Transverse colon (tissue), 4 donors: ENCODE measurements around the gene TEX19. TPM values are rescaled to one million over a fixed set of nuclear protein-coding genes. Genes with fewer than 3 reads are reported as not detected.
A peak's percentile ranks its signal among the peaks of the same experiment; 100 is the strongest.

Source experiments
- DNase-seq: peaks from one replicate; pipeline ENCODE4 v3.0.0-alpha.2; 2019
- H3K27ac ChIP-seq, 4 donors: fragments of 200-600 bp; sonication (generic); 2 replicates each; pipeline ENCODE4 v1.5.1; 2016 to 2018; ENCODE audit warnings: inconsistent platforms in 4 of 4
- H3K27me3 ChIP-seq: fragments of 200-600 bp; sonication (generic); 2 replicates; pipeline ENCODE4 v1.5.1; 2017; ENCODE audit warnings: inconsistent platforms
- H3K36me3 ChIP-seq, 4 donors: fragments of 200-600 bp; sonication (generic); 2 replicates each; pipeline ENCODE4 v1.5.1; 2017 to 2019; ENCODE audit warnings: inconsistent platforms in 4 of 4
- H3K4me1 ChIP-seq, 4 donors: fragments of 200-600 bp; sonication (generic); 2 replicates each; pipeline ENCODE4 v1.5.1; 2017 to 2020; ENCODE audit warnings: inconsistent platforms in 4 of 4
- H3K4me3 ChIP-seq, 4 donors: fragments of 200-600 bp; sonication (generic); 1 replicate in 1 of 4; 2 replicates in 3 of 4; pipeline versions ENCODE4 v1.5.1 to v1.6.1; 2017 to 2019; ENCODE audit warnings: inconsistent platforms in 4 of 4
- H3K9me3 ChIP-seq, 2 donors: fragments of 200-600 bp; sonication (generic); 2 replicates each; pipeline ENCODE4 v1.5.1; 2017 to 2019; ENCODE audit warnings: inconsistent platforms in 2 of 2
- CTCF ChIP-seq, 5 experiments: fragments of 200-600 bp in 3 of 5; fragments of 450-650 bp in 2 of 5; sonication (generic) in 3 of 5; IDR thresholded peaks; 1 replicate in 2 of 5; 2 replicates in 3 of 5; pipeline ENCODE4 v1.5.1; 2016 to 2017; ENCODE audit warnings: antibody characterized with exemption in 5 of 5, inconsistent platforms in 3 of 5, mild to moderate bottlenecking in 2 of 5, moderate library complexity in 1 of 5
- EP300 ChIP-seq: sonication (generic); formaldehyde crosslinking; IDR thresholded peaks from one replicate; pipeline ENCODE4 v1.6.1; 2017; ENCODE audit warnings: antibody characterized with exemption, low read depth
- POLR2A ChIP-seq: fragments of 450-650 bp; IDR thresholded peaks from one replicate; pipeline ENCODE4 v1.6.1; 2016; ENCODE audit warnings: antibody characterized with exemption, mild to moderate bottlenecking, moderate library complexity
- POLR2AphosphoS5 ChIP-seq, 3 donors: sonication (generic); formaldehyde crosslinking; IDR thresholded peaks; one replicate each; pipeline ENCODE4 v1.6.1; 2016; ENCODE audit warnings: antibody characterized with exemption in 3 of 3
- WGBS, 2 donors: methylation state at CpG; one replicate each; pipeline ENCODE4 v1.1.5; 2018; ENCODE audit warnings: low coverage in 1 of 2; 5-methylcytosine and 5-hydroxymethylcytosine counted together
- in situ Hi-C, 4 donors: fragments of 200-750 bp; cut with MboI; loops; one replicate each; pipeline versions ENCODE4 v1.15.0 to v1.15.1; 2017; ENCODE audit warnings: low sequenced_read_pairs in 3 of 4, low pct_ligation_motif_present in 1 of 4, low pct_unique_long_range_greater_than_20kb in 1 of 4
- intact Hi-C: fragments of 100-400 bp; cut with DNase I; formaldehyde crosslinking; loops from one replicate; pipeline ENCODE4 v1.15.1; 2023; ENCODE audit warnings: low total_unique reads
- total RNA-seq, 4 donors: library from RNA; depleted of rRNA; stranded (reverse); fragments of >200 nt; gene quantifications; one replicate each; pipeline ENCODE4 v1.1.0, GENCODE V29; 2016

TEX19 gene
- total RNA-seq, 4 donors from 2014 or later, result not detected

DNA sequence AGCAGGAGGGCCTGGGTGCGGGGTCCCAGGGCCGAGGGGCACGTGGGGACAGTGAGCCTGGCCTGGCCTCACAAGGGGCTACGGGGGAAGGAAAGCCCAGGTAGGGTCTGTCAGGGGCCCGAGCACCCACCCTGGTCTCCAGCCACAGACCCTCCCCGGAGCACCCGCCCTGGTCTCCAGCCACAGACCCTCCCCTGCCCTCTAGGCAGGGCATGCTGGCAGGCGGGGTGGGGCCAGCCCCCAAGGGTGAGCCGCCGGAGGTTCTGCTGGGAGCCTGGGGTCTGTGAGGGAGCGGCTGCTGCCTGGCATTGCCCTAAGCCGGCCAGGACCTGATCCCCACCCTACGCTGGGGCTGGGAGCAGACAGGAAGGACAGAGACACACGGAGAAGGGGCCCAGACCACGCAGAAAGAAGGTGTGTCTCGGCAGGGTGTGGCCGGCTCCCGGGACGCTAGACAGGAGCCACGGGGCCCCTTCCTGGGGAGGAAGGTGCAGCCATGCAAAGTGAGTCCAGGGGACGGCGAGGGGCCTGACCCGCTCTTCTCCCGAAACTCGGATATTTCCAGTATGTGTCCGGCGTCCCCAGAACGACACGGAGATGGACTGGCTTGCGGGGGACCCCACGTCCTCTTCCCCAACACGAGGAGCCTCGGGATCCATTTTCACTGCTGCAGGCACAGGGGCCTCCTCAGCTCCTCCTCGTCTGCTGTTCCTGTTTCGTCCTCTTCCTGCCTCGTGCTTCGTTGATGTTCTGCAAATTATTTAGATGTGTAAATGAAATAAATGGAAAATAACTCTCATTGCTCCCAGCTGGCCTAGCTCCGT, 28.0 kb downstream of the TEX19 start:
- H3K36me3 ChIP-seq, result no peaks in the 10 kb centered on the region
- H3K27me3 ChIP-seq, result peaks cover 56% of the 10 kb centered on the region
- no peak overlapping the region for H3K4me3 ChIP-seq
- WGBS, 2 donors, result 17 to 30% methylated on average over 1 to 34 of the region's 38 CpGs
- no peak for TF ChIP-seq POLR2AphosphoS5 (IDR thresholded peaks at IDR 0.05)
- no peak for TF ChIP-seq POLR2A
- no peak for TF ChIP-seq EP300
- no peak for TF ChIP-seq CTCF (IDR thresholded peaks at IDR 0.05)
- in situ Hi-C loops, result no loop called here
- no peak overlapping the region for H3K27ac ChIP-seq
- H3K9me3 ChIP-seq, result no peaks in the 10 kb centered on the region
- peaks cover 0 to 16% (median 10%) of the 10 kb centered on the region in 4 donors for H3K4me1 ChIP-seq
- intact Hi-C loops, result no loop called here
- no peak for DNase-seq

DNA sequence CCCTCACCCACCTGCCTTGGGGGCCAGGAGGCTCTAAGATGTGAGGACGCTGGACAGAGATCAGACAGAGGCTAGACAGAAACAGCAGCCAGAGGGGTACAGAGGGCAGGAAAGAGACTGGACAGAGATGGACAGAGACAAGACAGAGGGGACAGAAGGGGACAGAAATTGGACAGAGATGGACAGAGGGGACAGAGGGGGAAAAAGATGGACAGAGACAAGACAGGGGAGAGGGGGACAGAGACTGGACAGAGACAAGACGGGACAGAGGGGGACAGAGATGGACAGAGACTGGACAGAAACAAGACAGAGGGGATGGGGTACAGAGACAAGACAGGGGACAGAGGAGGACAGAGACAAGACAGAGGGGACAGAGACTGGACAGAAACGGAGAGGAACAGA, 28.7 kb downstream of the TEX19 start:
- intact Hi-C loops, result no loop called here
- TF ChIP-seq POLR2AphosphoS5 (IDR thresholded peaks at IDR 0.05) (no peak), EP300 (no peak), POLR2A (no peak), CTCF (IDR thresholded peaks at IDR 0.05) (no peak)
- WGBS, 2 donors, result 42 to 67% methylated on average over 2 to 3 of the region's 3 CpGs

DNA sequence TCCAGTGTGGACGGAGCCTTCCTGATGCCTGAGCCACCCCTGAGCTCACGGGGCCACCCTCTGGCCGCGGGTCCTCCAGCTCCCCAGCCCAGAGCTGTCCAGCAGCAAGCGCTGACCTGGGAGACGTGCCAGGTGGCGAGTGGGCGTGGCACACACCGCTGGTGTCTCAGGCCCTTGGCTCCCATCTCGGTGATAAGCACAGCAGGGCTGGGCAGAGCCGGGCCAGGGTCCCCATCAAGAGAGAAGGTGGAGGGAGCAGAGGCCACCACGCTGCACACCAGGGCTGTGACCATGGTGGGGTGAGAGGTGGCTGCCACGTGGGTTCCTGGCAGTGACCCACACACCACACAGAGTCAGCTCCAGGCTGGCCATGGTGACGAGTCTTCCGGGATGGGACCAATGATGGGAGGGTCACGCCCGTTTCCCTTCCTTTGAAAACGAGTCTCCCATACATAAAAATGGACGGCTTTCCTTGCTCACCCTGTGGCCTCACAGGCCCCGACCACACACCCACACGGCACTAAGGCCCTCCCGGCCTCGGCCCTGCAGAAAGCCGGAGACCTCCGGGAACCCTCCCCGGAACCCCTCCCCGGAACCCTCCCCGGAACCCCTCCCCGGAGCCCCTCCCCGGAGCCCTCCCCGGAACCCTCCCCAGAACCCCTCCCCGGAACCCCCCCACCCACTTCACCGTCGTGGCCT, 29.3 kb downstream of the TEX19 start:
- intact Hi-C loops, result no loop called here
- in situ Hi-C loops, result no loop called here
- Histone ChIP-seq H3K4me3 (no peak overlapping the region), H3K27ac (no peak overlapping the region), H3K36me3 (no peaks in the 10 kb centered on the region), H3K9me3 (no peaks in the 10 kb centered on the region), H3K4me1 (peaks cover 0 to 16% (median 10%) of the 10 kb centered on the region in 4 donors), H3K27me3 (peaks cover 50% of the 10 kb centered on the region)
- TF ChIP-seq POLR2A (no peak), EP300 (no peak), CTCF (IDR thresholded peaks at IDR 0.05) (peak in 1 of 5 experiments; percentile 9), POLR2AphosphoS5 (IDR thresholded peaks at IDR 0.05) (no peak)
- peak; percentile 65 for DNase-seq
- 60% methylated on average over 2 to 30 of the region's 34 CpGs for WGBS, 2 donors

More for the DNA sequence above, 28.7 kb downstream of the TEX19 start:
- Histone ChIP-seq H3K4me3 (no peak overlapping the region), H3K36me3 (no peaks in the 10 kb centered on the region), H3K27ac (no peak overlapping the region), H3K27me3 (peaks cover 50% of the 10 kb centered on the region), H3K9me3 (no peaks in the 10 kb centered on the region), H3K4me1 (peaks cover 0 to 16% (median 10%) of the 10 kb centered on the region in 4 donors)
- in situ Hi-C loops, result no loop called here
- DNase-seq, result no peak

GRCh38 chr17:82388922-82389283, 29.9 kb downstream of the TEX19 start:
- Histone ChIP-seq H3K9me3 (no peaks in the 10 kb centered on the region), H3K4me1 (peaks cover 0 to 16% (median 10%) of the 10 kb centered on the region in 4 donors), H3K36me3 (no peaks in the 10 kb centered on the region), H3K27me3 (peaks cover 44% of the 10 kb centered on the region), H3K4me3 (no peak overlapping the region), H3K27ac (no peak overlapping the region)
- DNase-seq, result no peak
- intact Hi-C loops, result no loop called here
- in situ Hi-C loops, result no loop called here
- TF ChIP-seq POLR2A (no peak), CTCF (IDR thresholded peaks at IDR 0.05) (no peak), EP300 (no peak), POLR2AphosphoS5 (IDR thresholded peaks at IDR 0.05) (no peak)
- WGBS, 2 donors, result 85% methylated on average over 21 of the region's 21 CpGs; no CpG with 5 or more reads in 1 of the 2 donors
